CD4-positive, CD25-positive, alpha-beta regulatory T cell (primary cell): Measurements from ENCODE around the gene CAMTA1. TPM values are rescaled to one million over a fixed set of nuclear protein-coding genes. Genes with fewer than 3 reads are reported as not detected.

Source experiments
- ATAC-seq, 2 donors: fragments of 150-1000 bp; cut with Tn5 transposase; one replicate each; pipeline ENCODE4 v1.10.0; 2021; ENCODE audit warnings: low read depth in 2 of 2, moderate number of reproducible peaks in 2 of 2, moderate library complexity in 1 of 2
- DNase-seq, 3 donors: peaks; one replicate each; pipeline versions ENCODE4 v3.0.0 to v3.0.0-alpha.2; 2012 to 2022; ENCODE audit warnings: mixed read lengths in 1 of 3
- H3K27ac ChIP-seq: one replicate; pipeline ENCODE4 v1.7.0; 2013; ENCODE audit warnings: mild to moderate bottlenecking, low read length; ENCODE audit not compliant: insufficient read depth, poor library complexity, severe bottlenecking
- H3K27me3 ChIP-seq: one replicate; pipeline ENCODE4 v1.7.0; 2013; ENCODE audit warnings: low read length; ENCODE audit not compliant: control insufficient read depth, insufficient read depth
- H3K36me3 ChIP-seq: one replicate; pipeline ENCODE4 v1.7.0; 2013; ENCODE audit warnings: mild to moderate bottlenecking, low read length, moderate library complexity; ENCODE audit not compliant: control insufficient read depth, insufficient read depth
- H3K4me1 ChIP-seq: 2 replicates; pipeline ENCODE4 v1.7.0; 2013; ENCODE audit warnings: mild to moderate bottlenecking, low read length; ENCODE audit not compliant: insufficient read depth, control insufficient read depth, poor library complexity, severe bottlenecking
- H3K4me3 ChIP-seq: one replicate; pipeline ENCODE4 v1.7.0; 2013; ENCODE audit warnings: low read depth, mild to moderate bottlenecking, low read length, moderate library complexity
- H3K9me3 ChIP-seq, 2 experiments: 1 replicate in 1 of 2; 2 replicates in 1 of 2; pipeline ENCODE4 v1.7.0; 2013; ENCODE audit warnings: low read length in 2 of 2, mild to moderate bottlenecking in 1 of 2, moderate library complexity in 1 of 2; ENCODE audit not compliant: control insufficient read depth in 2 of 2
- H3K27ac Mint-ChIP-seq, 3 donors: one replicate each; pipeline ENCODE4 v1.8.0; 2020 to 2022; ENCODE audit warnings: mild to moderate bottlenecking in 3 of 3, mixed read lengths in 3 of 3, moderate library complexity in 2 of 3
- H3K27me3 Mint-ChIP-seq: one replicate; pipeline ENCODE4 v1.8.0; 2022; ENCODE audit warnings: mild to moderate bottlenecking, mixed read lengths
- H3K36me3 Mint-ChIP-seq: one replicate; pipeline ENCODE4 v1.8.0; 2020; ENCODE audit warnings: mixed read lengths
- H3K4me1 Mint-ChIP-seq, 4 donors: one replicate each; pipeline ENCODE4 v1.8.0; 2020 to 2022; ENCODE audit warnings: mixed read lengths in 4 of 4, mild to moderate bottlenecking in 1 of 4
- H3K4me3 Mint-ChIP-seq, 4 donors: one replicate each; pipeline ENCODE4 v1.8.0; 2020 to 2022; ENCODE audit warnings: mild to moderate bottlenecking in 4 of 4, mixed read lengths in 4 of 4, moderate library complexity in 3 of 4
- H3K9me3 Mint-ChIP-seq, 7 donors: one replicate each; pipeline ENCODE4 v1.8.0; 2020 to 2022; ENCODE audit warnings: mixed read lengths in 7 of 7, mild to moderate bottlenecking in 3 of 7, moderate library complexity in 2 of 7
- polyA plus RNA-seq, 4 donors: library from polyadenylated mRNA; unstranded; fragments of 300-500 nt; fragmentation: Illumina TruSeq; gene quantifications; one replicate each; pipeline ENCODE4 v1.2.3, GENCODE V29; 2021
- total RNA-seq: library from RNA; stranded (reverse); gene quantifications from one replicate; pipeline ENCODE4 v1.2.3, GENCODE V29; 2022

Gene CAMTA1
- total and polyA plus RNA-seq, 5 donors from 2014 or later, result 48.8 to 112 (median 80.0) TPM

DNA sequence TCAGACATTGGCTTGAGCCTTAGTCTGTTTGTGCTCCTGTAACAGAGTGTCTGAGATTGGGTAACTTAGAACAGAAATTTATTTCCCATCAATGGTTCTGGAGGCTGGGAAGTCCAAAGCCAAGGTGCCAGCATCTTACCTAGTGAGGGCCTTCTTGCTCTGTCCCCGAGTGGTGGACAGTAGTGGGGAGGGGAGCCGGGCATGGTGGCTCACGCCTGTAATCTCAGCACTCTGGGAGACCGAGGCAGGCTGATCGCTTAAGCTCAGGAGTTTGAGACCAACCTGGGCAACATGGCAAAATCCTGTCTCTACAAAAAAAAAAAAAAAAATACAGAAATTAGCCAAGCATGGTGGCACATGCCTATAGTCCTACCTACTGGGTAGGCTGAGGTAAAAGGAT lies 649.3 kb downstream of the CAMTA1 start:
- H3K27ac ChIP-seq, result no peak overlapping the region
- H3K36me3 ChIP-seq, result no peaks in the 10 kb centered on the region
- H3K9me3 Mint-ChIP-seq, result peaks cover 0 to 5% (median 0%) of the 10 kb centered on the region in 7 donors
- H3K27ac Mint-ChIP-seq, result no peak overlapping the region
- DNase-seq, result no peak
- H3K27me3 Mint-ChIP-seq, result no peaks in the 10 kb centered on the region
- H3K4me1 Mint-ChIP-seq, result no peaks in the 10 kb centered on the region
- H3K4me1 ChIP-seq, result no peaks in the 10 kb centered on the region
- H3K4me3 Mint-ChIP-seq, result no peak overlapping the region
- H3K27me3 ChIP-seq, result no peaks in the 10 kb centered on the region
- H3K9me3 ChIP-seq, result no peaks in the 10 kb centered on the region
- H3K36me3 Mint-ChIP-seq, result no peaks in the 10 kb centered on the region
- no peak overlapping the region for H3K4me3 ChIP-seq
- no peak for ATAC-seq

- no peaks in the 10 kb centered on the region for H3K4me1 ChIP-seq
- H3K36me3 ChIP-seq, result no peaks in the 10 kb centered on the region
- DNase-seq (no peak), ATAC-seq (no peak)
- Mint-ChIP-seq H3K4me1 (no peaks in the 10 kb centered on the region), H3K36me3 (no peaks in the 10 kb centered on the region), H3K27me3 (no peaks in the 10 kb centered on the region), H3K27ac (peak overlapping the region in 1 of 3 donors; percentile 66), H3K9me3 (peaks cover 0 to 5% (median 0%) of the 10 kb centered on the region in 7 donors), H3K4me3 (no peak overlapping the region)
- H3K9me3 ChIP-seq, result no peaks in the 10 kb centered on the region
- H3K4me3 ChIP-seq, result no peak overlapping the region
- H3K27ac ChIP-seq, result no peak overlapping the region
- no peaks in the 10 kb centered on the region for H3K27me3 ChIP-seq
Observed at GRCh38 chr1:7435276-7436055, 650.2 kb downstream of the CAMTA1 start.

GRCh38 chr1:7436056-7437005 lies 651.1 kb downstream of the CAMTA1 start:
- H3K9me3 ChIP-seq, result no peaks in the 10 kb centered on the region
- no peaks in the 10 kb centered on the region for H3K27me3 ChIP-seq
- Mint-ChIP-seq H3K27ac (no peak overlapping the region), H3K27me3 (no peaks in the 10 kb centered on the region), H3K4me1 (no peaks in the 10 kb centered on the region), H3K9me3 (peaks cover 0 to 5% (median 0%) of the 10 kb centered on the region in 7 donors), H3K36me3 (no peaks in the 10 kb centered on the region), H3K4me3 (no peak overlapping the region)
- no peak for DNase-seq
- ATAC-seq, result no peak
- no peak overlapping the region for H3K27ac ChIP-seq
- no peaks in the 10 kb centered on the region for H3K36me3 ChIP-seq
- no peaks in the 10 kb centered on the region for H3K4me1 ChIP-seq
- no peak overlapping the region for H3K4me3 ChIP-seq

DNA sequence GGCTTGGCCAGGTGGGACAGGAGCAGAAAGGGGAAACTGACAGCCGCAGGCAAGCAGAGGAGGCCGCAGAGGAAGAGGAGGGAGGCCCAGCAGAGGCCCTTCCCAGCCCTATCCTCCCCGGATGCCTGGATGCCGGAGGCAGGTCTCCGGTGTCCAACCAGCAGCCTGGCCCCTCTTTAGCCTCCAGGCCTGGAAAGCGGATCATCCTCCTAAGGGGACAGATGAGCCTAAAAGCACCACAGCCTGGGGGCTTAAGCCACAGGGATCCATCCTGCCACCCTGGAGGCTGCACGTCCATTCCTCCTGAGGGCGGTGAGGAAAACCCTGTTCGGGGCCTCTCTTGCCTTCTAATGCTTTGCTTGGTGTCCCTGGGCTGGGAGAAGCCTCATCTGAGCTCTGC lies 651.8 kb downstream of the CAMTA1 start:
- no peak overlapping the region for H3K27ac ChIP-seq
- no peaks in the 10 kb centered on the region for H3K9me3 ChIP-seq

DNA sequence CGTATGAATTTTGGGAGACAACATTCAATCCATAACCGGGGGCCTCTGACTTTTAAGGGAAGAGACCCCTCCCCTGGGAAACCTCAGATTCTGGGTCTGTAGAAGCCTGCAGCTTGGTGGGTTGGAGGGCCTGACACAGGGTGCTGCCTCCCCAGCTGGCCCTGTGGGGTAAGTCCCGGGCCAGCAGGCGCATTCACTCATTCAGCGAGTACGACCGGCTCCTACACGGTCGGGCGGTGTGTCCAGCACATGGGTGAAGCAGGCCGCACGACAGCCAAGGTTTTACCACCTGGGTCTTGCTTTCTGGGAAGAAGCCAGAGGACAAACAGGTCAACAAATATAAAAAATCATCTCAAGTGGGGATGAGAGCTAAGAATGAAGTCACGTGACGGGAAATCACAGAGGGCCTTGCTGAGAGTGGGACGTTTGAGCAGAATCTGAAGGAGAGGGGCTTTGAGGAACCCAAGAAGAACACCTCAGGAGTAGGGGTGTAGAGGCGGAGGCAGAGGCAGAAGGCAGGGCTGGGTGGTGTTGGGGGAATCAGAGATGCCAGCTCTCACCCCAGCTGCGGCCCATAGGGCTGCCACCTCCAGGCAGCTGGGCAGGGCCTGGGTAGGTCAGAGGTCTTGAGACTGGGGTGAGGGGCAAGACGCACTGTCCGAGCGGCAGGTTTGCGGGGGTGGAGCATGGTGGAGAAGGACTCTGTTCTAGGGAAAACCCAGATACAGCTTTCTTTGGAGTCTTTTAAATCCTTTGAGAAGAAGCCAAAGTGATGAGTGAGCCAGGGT lies 652.5 kb downstream of the CAMTA1 start:
- Mint-ChIP-seq H3K27ac (no peak overlapping the region), H3K4me3 (no peak overlapping the region), H3K36me3 (no peaks in the 10 kb centered on the region), H3K9me3 (peaks cover 0 to 5% (median 0%) of the 10 kb centered on the region in 7 donors), H3K4me1 (no peaks in the 10 kb centered on the region), H3K27me3 (no peaks in the 10 kb centered on the region)
- H3K4me3 ChIP-seq, result no peak overlapping the region
- H3K4me1 ChIP-seq, result no peaks in the 10 kb centered on the region
- no peaks in the 10 kb centered on the region for H3K9me3 ChIP-seq
- H3K27me3 ChIP-seq, result no peaks in the 10 kb centered on the region
- no peak for ATAC-seq
- no peak overlapping the region for H3K27ac ChIP-seq
- DNase-seq, result no peak
- no peaks in the 10 kb centered on the region for H3K36me3 ChIP-seq

More for the DNA sequence above, 651.8 kb downstream of the CAMTA1 start:
- Mint-ChIP-seq H3K27ac (no peak overlapping the region), H3K4me3 (no peak overlapping the region), H3K9me3 (peaks cover 0 to 5% (median 0%) of the 10 kb centered on the region in 7 donors), H3K36me3 (no peaks in the 10 kb centered on the region), H3K4me1 (no peaks in the 10 kb centered on the region), H3K27me3 (no peaks in the 10 kb centered on the region)
- Histone ChIP-seq H3K36me3 (no peaks in the 10 kb centered on the region), H3K4me1 (no peaks in the 10 kb centered on the region), H3K27me3 (no peaks in the 10 kb centered on the region), H3K4me3 (no peak overlapping the region)
- no peak for ATAC-seq
- no peak for DNase-seq

- no peaks in the 10 kb centered on the region for H3K27me3 Mint-ChIP-seq
- H3K4me3 ChIP-seq, result no peak overlapping the region
- H3K27me3 ChIP-seq, result no peaks in the 10 kb centered on the region
- H3K9me3 Mint-ChIP-seq, result peaks cover 0 to 5% (median 0%) of the 10 kb centered on the region in 7 donors
- DNase-seq (no peak), ATAC-seq (no peak)
- no peaks in the 10 kb centered on the region for H3K36me3 Mint-ChIP-seq
- no peak overlapping the region for H3K4me3 Mint-ChIP-seq
- H3K4me1 Mint-ChIP-seq, result no peaks in the 10 kb centered on the region
- no peak overlapping the region for H3K27ac ChIP-seq
- H3K4me1 ChIP-seq, result no peaks in the 10 kb centered on the region
- H3K36me3 ChIP-seq, result no peaks in the 10 kb centered on the region
- no peak overlapping the region for H3K27ac Mint-ChIP-seq
- H3K9me3 ChIP-seq, result no peaks in the 10 kb centered on the region
Observed at GRCh38 chr1:7438396-7438785, 653.1 kb downstream of the CAMTA1 start.

DNA sequence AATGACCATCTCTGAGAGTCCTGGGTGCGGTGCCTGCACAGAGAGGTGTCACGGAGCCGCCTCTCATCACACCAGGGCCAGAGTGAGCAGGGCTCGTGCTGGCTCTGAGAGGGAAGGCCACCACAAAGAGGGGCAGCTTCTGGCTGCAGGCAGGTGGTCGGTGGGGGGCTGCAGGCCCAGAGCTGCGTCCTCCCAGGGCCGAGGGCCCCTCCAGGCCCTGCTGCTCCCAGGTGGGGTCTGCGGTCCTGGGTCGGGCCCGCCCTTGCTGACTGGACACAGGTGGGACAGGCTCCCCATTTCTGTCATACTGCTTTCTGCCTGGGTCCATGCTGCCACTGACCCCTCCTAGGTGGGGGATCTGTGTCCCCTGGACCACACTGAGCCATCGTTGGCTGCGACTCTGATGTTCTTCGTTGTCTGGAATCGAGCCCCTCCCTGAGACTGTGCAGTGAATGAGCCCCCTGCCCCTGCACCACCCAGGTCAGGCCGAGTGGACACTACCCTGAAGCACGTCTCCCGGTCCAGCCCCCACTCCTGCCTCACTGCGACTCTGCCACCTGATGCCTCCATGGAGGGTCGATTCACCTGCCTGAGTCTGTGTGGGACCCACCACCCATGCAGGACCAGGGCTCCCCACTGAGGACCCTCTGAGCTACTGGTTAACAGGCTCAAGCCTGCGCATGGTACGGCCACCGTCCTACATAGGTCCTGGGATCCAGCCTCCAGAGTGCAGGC lies 653.8 kb downstream of the CAMTA1 start:
- H3K9me3 Mint-ChIP-seq, result peaks cover 0 to 4% (median 0%) of the 10 kb centered on the region in 7 donors
- no peaks in the 10 kb centered on the region for H3K36me3 ChIP-seq
- H3K27me3 ChIP-seq, result no peaks in the 10 kb centered on the region
- H3K4me3 ChIP-seq, result no peak overlapping the region
- H3K36me3 Mint-ChIP-seq, result no peaks in the 10 kb centered on the region
- no peaks in the 10 kb centered on the region for H3K4me1 ChIP-seq
- H3K9me3 ChIP-seq, result no peaks in the 10 kb centered on the region
- H3K27me3 Mint-ChIP-seq, result no peaks in the 10 kb centered on the region
- ATAC-seq, result no peak
- no peak overlapping the region for H3K27ac Mint-ChIP-seq
- H3K4me1 Mint-ChIP-seq, result no peaks in the 10 kb centered on the region
- DNase-seq, result no peak
- H3K4me3 Mint-ChIP-seq, result no peak overlapping the region
- H3K27ac ChIP-seq, result no peak overlapping the region
